ENCODE data around the gene GRB10.

GRB10 gene

GRCh38 chr7:50761713-50762112, 21.0 kb downstream of the GRB10 start:
- Histone ChIP-seq H3K27ac (no peak overlapping the region), H3K36me3 (ENCODE audit: control insufficient read depth, insufficient read depth, low read length) (no peaks in the 10 kb centered on the region)
- no peak for TF ChIP-seq CTCF (IDR thresholded peaks at IDR 0.05)

GRCh38 chr7:50757703-50758390, 24.8 kb downstream of the GRB10 start:
- Histone ChIP-seq H3K4me2 (ENCODE audit: low read length) (no peak overlapping the region), H3K27ac (no peak overlapping the region), H3K36me3 (ENCODE audit: control insufficient read depth, insufficient read depth, low read length) (no peaks in the 10 kb centered on the region), H3K9me3 (ENCODE audit: control insufficient read depth, low read length) (no peaks in the 10 kb centered on the region), H3K79me2 (peaks cover 11% of the 10 kb centered on the region), H3K4me1 (no peaks in the 10 kb centered on the region), H2AFZ (no peak overlapping the region), H3K27me3 (ENCODE audit: control insufficient read depth, insufficient read depth, low read length) (no peaks in the 10 kb centered on the region), H3K9ac (no peak overlapping the region), H3K4me3 (ENCODE audit: low read depth, low read length) (no peak overlapping the region)
- no peak for TF ChIP-seq CTCF (IDR thresholded peaks at IDR 0.05)

More at GRCh38 chr7:50761713-50762112, 21.0 kb downstream of the GRB10 start:
- Histone ChIP-seq H3K9me3 (ENCODE audit: control insufficient read depth, low read length) (no peaks in the 10 kb centered on the region), H3K4me2 (ENCODE audit: low read length) (no peak overlapping the region), H3K9ac (no peak overlapping the region), H2AFZ (no peak overlapping the region), H3K4me1 (no peaks in the 10 kb centered on the region), H3K4me3 (ENCODE audit: low read depth, low read length) (no peak overlapping the region), H3K27me3 (ENCODE audit: control insufficient read depth, insufficient read depth, low read length) (no peaks in the 10 kb centered on the region), H3K79me2 (peaks cover 13% of the 10 kb centered on the region)

- H3K27ac ChIP-seq = no peak overlapping the region
- no peaks in the 10 kb centered on the region for H3K27me3 ChIP-seq (ENCODE audit: control insufficient read depth, insufficient read depth, low read length)
- TF ChIP-seq CTCF (IDR thresholded peaks at IDR 0.05) = no peak
These were observed 26.5 kb downstream of the GRB10 start for GRCh38 chr7:50756180-50756579.

GRCh38 chr7:50754684-50755083, 28.0 kb downstream of the GRB10 start:
- no peak for TF ChIP-seq CTCF (IDR thresholded peaks at IDR 0.05)
- Histone ChIP-seq H3K79me2 (peaks cover 9% of the 10 kb centered on the region), H3K36me3 (ENCODE audit: control insufficient read depth, insufficient read depth, low read length) (no peaks in the 10 kb centered on the region), H3K9ac (no peak overlapping the region), H3K9me3 (ENCODE audit: control insufficient read depth, low read length) (no peaks in the 10 kb centered on the region), H3K4me3 (ENCODE audit: low read depth, low read length) (no peak overlapping the region), H3K27ac (no peak overlapping the region), H3K4me1 (no peaks in the 10 kb centered on the region), H3K4me2 (ENCODE audit: low read length) (no peak overlapping the region), H2AFZ (no peak overlapping the region), H3K27me3 (ENCODE audit: control insufficient read depth, insufficient read depth, low read length) (no peaks in the 10 kb centered on the region)

More at GRCh38 chr7:50756180-50756579, 26.5 kb downstream of the GRB10 start:
- H3K4me1 ChIP-seq = no peaks in the 10 kb centered on the region
- no peak overlapping the region for H2AFZ ChIP-seq
- H3K36me3 ChIP-seq (ENCODE audit: control insufficient read depth, insufficient read depth, low read length) = no peaks in the 10 kb centered on the region
- peaks cover 11% of the 10 kb centered on the region for H3K79me2 ChIP-seq
- H3K9me3 ChIP-seq (ENCODE audit: control insufficient read depth, low read length) = no peaks in the 10 kb centered on the region
- no peak overlapping the region for H3K9ac ChIP-seq
- H3K4me2 ChIP-seq (ENCODE audit: low read length) = no peak overlapping the region
- H3K4me3 ChIP-seq (ENCODE audit: low read depth, low read length) = no peak overlapping the region

- no peaks in the 10 kb centered on the region for H3K36me3 ChIP-seq (ENCODE audit: control insufficient read depth, insufficient read depth, low read length)
- H3K9ac ChIP-seq = no peak overlapping the region
These were observed 28.5 kb downstream of the GRB10 start for GRCh38 chr7:50754241-50754640.

More at GRCh38 chr7:50754241-50754640, 28.5 kb downstream of the GRB10 start:
- no peak overlapping the region for H3K4me3 ChIP-seq (ENCODE audit: low read depth, low read length)
- H3K9me3 ChIP-seq (ENCODE audit: control insufficient read depth, low read length) = no peaks in the 10 kb centered on the region
- no peaks in the 10 kb centered on the region for H3K27me3 ChIP-seq (ENCODE audit: control insufficient read depth, insufficient read depth, low read length)
- H3K79me2 ChIP-seq = peaks cover 8% of the 10 kb centered on the region
- H3K4me2 ChIP-seq (ENCODE audit: low read length) = no peak overlapping the region
- no peak overlapping the region for H3K27ac ChIP-seq
- no peak overlapping the region for H2AFZ ChIP-seq
- TF ChIP-seq CTCF (IDR thresholded peaks at IDR 0.05) = no peak
- no peaks in the 10 kb centered on the region for H3K4me1 ChIP-seq
